HG03159 (cell line): Measurements from ENCODE around the gene ANKRD36C.
"Not testable (repeated sequence)": the region's sequence is repeated elsewhere in the genome, so short reads cannot be mapped to it uniquely, and the experiment has no call there.

Experiments
- ATAC-seq: cut with Tn5 transposase; IDR thresholded peaks from one replicate; pipeline ENCODE4 v1.9.1; 2021; ENCODE audit warnings: mild to moderate bottlenecking, moderate library complexity; ENCODE audit not compliant: unreplicated experiment

The ANKRD36C gene

GRCh38 chr2:96008051-96008450, 16.4 kb upstream of the ANKRD36C start:
- not testable (repeated sequence) for ATAC-seq

DNA sequence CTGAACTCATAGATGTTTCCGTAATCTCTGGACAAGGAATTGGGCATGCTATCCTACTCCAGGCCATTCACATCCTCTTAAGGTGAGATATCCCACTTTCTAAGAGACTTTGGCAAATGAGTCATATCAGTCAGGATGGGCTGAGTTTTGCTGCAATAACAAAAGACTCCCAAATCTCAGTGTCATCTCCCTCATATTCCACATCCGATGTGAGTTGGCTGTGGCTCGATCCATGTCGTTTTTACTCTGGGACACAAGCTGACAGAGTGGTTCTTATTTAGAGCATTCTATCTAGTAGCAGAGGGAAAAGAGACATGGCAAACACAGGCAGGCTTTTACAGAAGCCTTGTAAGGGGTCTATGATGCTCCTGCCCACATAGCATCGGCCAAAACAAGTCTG, 14.6 kb upstream of the ANKRD36C start:
- not testable (repeated sequence) for ATAC-seq

DNA sequence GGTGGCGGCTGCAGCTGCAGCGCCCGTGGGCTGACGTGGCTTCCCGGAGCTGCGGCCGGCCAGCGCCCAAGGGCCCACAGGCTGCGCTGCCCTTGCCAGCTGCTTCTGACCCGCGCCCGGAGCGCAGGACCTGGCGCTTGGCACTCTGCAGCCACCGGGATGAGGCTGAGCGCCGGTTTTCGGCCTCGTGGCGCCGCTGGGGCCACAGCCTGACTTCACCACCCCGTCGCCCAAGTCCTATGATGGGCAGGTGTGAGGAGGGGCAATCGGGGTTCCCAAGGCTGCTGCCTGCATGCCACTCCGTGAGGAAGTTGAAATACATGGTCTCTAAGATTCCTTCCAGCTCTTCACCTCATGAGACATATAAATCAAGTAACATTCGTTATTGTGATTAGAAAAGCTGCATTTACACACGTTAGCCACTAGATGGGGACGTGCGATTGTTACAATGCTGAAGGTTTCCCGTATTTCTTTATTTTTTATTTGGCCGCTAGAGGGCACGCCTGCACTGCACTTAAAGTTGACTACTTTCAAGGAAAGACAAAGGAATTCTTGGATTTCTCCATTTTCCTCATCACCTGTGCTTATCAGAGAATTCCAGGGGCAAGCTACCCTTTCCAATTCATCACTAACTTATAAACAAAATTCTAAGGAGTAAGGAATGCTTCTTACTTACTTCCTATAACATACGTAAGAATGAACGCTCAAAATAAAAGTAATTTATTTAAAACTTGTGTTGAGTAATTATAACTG, 1.1 kb upstream of the ANKRD36C start:
- ATAC-seq: peak; percentile 51

- ATAC-seq: peak; percentile 35
These were observed 478 bp upstream of the ANKRD36C start for GRCh38 chr2:95992102-95992501.

- ATAC-seq: not testable (repeated sequence)
These were observed 740 bp downstream of the ANKRD36C start for GRCh38 chr2:95990884-95991283.

- not testable (repeated sequence) for ATAC-seq
These were observed 40.0 kb downstream of the ANKRD36C start for GRCh38 chr2:95951662-95952061.

- ATAC-seq: not testable (repeated sequence)
These were observed 43.6 kb downstream of the ANKRD36C start for GRCh38 chr2:95948039-95948438.

GRCh38 chr2:95939947-95940346, 51.7 kb downstream of the ANKRD36C start:
- ATAC-seq: not testable (repeated sequence)

DNA sequence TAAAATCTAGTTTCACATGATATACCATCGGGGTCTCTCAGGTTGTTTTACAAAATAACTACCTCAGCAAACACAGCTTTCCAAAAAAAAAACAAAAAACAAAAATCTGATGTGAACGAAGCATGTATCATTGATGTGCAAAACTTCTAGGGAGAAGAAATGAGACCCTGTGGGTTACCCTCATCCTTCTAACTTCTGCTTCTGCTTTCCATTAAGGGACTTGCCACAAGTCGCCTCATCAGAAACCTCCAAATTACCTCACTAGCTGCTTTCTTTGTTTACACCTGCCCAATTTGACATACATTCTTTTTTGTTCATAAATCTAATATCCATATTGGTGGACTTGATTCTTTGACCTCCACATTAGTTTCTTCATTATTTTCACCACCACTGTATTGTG, 60.9 kb downstream of the ANKRD36C start:
- ATAC-seq: not testable (repeated sequence)

GRCh38 chr2:95917007-95917406, 74.6 kb downstream of the ANKRD36C start:
- ATAC-seq: not testable (repeated sequence)

DNA sequence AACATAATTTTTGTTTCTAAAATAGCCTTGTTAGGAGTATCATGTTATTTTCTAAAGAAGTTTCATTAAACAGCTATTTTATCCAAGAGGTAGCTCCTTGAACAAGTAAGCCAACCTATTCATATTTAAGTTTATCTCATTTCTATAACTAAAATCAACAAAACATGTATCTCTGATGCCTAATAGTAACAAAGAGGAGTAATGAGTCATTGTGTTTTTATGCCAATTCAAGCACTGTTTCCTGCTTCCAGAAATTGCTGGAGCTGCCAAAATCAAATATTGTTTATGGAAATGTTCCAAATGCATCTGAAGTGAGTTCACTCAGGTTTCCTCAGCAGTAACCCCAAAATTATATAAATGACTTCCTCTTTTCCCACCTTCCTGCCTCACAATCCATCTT, 76.5 kb downstream of the ANKRD36C start:
- ATAC-seq: not testable (repeated sequence)

DNA sequence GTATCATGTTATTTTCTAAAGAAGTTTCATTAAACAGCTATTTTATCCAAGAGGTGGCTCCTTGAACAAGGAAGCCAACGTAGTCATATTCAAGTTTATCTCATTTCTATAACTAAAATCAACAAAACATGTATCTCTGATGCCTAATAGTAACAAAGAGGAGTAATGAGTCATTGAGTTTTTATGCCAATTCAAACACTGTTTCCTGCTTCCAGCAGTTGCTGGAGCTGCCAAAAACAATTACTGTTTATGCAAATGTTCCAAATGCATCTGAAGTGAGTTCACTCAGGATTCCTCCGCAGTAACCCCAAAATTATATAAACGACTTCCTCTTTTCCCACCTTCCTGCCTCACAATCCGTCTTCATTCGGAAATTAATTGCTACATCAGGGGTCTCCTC, 80.2 kb downstream of the ANKRD36C start:
- not testable (repeated sequence) for ATAC-seq

- ATAC-seq: not testable (repeated sequence)
These were observed 97.2 kb downstream of the ANKRD36C start for GRCh38 chr2:95894443-95894842.

DNA sequence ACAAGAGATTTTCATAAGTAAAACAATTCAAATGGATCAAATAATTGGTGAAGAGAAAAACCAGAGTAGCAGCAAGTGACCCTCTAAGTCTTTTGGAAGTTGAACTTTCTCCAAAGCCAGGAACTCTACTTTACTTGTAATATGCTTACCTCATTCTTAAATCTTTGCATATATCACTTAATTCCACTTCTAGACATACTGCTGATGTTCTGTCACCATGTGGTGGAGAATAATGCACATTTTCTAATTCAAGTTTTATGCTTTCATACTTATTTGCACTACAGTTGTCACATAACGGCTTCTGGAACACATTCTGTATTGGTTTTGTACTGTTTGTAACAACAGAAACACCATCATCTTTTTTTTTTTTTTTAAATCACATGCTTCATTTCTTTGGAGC, 123.7 kb downstream of the ANKRD36C start:
- ATAC-seq: not testable (repeated sequence)

DNA sequence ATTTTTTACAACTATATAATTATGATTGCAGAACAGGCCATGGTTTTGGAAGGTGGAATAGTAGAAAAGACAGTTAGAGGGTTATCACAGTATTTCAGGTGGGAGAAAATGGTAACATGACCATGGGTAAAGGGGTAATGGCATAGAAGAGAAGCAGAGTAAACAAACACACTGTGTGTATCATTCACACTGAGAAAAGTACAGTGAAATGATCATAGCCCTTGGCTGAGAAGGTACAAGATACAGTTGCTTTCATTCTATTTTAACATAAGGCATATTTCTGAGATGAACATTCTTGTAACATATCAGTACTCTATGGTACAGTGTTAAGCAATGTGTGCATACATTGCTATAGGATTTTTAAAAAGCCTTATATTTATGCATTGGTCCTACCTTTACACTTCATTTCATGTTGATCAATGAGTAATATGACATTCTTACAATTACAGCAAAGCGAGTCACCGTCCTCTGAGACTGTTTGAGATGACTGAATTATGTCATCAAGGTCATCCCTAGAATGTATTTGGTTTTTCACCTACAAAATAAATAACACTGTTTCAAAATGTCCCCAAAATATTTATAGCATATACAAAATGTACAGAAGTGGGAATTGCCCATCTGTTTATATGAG, 124.5 kb downstream of the ANKRD36C start:
- not testable (repeated sequence) for ATAC-seq

- ATAC-seq: not testable (repeated sequence)
These were observed 129.5 kb downstream of the ANKRD36C start for GRCh38 chr2:95862121-95862520.

- no peak for ATAC-seq
These were observed 155.5 kb downstream of the ANKRD36C start for GRCh38 chr2:95836151-95836550.

- ATAC-seq: not testable (repeated sequence)
These were observed 157.3 kb downstream of the ANKRD36C start for GRCh38 chr2:95834077-95835013.

GRCh38 chr2:95824218-95824617, 167.4 kb downstream of the ANKRD36C start:
- ATAC-seq: not testable (repeated sequence)

DNA sequence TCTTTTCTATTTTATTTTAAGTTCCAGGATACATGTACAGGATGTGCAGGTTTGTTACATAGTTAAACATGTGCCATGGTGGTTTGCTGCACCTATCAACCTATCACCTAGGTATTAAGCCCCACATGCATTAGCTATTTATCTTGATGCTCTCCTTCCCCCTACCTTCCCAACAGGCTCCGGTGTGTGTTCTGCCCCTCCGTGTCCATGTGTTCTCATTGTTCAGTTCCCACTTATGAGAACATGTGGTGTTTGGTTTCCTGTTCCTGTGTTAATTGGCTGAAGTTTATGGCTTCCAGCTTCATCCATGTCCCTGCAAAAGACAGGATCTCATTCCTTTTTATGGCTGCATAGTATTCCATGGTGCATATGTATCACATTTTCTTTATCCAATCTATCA, 174.1 kb downstream of the ANKRD36C start:
- ATAC-seq: not testable (repeated sequence)

GRCh38 chr2:95813311-95813710, 178.3 kb downstream of the ANKRD36C start:
- not testable (repeated sequence) for ATAC-seq
